Astrocyte (in vitro differentiated cells and primary cell): ENCODE measurements around the gene TESK2.

Experiments
- EZH2 ChIP-seq: IDR thresholded peaks from 2 replicates; pipeline ENCODE4 v1.6.1; 2012; ENCODE audit warnings: mild to moderate bottlenecking, low read length, inconsistent platforms; ENCODE audit not compliant: insufficient read depth
- TF ChIP-seq, protein P1 (sequence below): IDR thresholded peaks from 2 replicates; pipeline ENCODE4 v1.5.1; 2011; ENCODE audit warnings: low read depth, mild to moderate bottlenecking, inconsistent platforms, low read length, moderate library complexity; ENCODE audit not compliant: insufficient read depth

DNA sequence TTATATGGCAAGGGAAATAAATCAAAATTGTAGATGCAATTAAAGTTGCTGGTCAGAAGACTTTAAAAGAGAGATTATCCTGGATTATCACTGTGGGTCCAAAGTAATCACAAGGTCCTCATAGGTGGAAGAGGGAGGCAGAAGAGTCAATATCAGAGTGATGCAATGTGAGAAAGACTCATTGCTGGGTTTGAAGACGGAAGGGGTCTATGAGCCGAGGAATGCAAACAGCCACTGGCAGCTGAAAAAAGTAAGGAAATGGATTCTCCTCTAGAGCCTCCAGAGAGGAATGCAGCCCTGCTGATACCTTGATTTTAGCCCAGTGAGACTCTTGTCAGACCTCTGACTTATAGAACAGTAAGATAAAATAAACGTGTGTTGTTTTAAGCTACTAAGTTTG is 90.9 kb downstream of the TESK2 start:
- TF ChIP-seq, protein P1, sequence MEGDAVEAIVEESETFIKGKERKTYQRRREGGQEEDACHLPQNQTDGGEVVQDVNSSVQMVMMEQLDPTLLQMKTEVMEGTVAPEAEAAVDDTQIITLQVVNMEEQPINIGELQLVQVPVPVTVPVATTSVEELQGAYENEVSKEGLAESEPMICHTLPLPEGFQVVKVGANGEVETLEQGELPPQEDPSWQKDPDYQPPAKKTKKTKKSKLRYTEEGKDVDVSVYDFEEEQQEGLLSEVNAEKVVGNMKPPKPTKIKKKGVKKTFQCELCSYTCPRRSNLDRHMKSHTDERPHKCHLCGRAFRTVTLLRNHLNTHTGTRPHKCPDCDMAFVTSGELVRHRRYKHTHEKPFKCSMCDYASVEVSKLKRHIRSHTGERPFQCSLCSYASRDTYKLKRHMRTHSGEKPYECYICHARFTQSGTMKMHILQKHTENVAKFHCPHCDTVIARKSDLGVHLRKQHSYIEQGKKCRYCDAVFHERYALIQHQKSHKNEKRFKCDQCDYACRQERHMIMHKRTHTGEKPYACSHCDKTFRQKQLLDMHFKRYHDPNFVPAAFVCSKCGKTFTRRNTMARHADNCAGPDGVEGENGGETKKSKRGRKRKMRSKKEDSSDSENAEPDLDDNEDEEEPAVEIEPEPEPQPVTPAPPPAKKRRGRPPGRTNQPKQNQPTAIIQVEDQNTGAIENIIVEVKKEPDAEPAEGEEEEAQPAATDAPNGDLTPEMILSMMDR, result no peak
- TF ChIP-seq EZH2, result no peak
